ENCODE results near the gene LEMD3.

- TF ChIP-seq CTCF (IDR thresholded peaks at IDR 0.05) (no peak), EP300 (IDR thresholded peaks at IDR 0.05) (no peak), POLR2AphosphoS5 (IDR thresholded peaks at IDR 0.05) (no peak)
These were observed 47.4 kb upstream of the LEMD3 start for GRCh38 chr12:65121956-65122469.
